ENCODE results near the gene USB1.

USB1 gene

DNA sequence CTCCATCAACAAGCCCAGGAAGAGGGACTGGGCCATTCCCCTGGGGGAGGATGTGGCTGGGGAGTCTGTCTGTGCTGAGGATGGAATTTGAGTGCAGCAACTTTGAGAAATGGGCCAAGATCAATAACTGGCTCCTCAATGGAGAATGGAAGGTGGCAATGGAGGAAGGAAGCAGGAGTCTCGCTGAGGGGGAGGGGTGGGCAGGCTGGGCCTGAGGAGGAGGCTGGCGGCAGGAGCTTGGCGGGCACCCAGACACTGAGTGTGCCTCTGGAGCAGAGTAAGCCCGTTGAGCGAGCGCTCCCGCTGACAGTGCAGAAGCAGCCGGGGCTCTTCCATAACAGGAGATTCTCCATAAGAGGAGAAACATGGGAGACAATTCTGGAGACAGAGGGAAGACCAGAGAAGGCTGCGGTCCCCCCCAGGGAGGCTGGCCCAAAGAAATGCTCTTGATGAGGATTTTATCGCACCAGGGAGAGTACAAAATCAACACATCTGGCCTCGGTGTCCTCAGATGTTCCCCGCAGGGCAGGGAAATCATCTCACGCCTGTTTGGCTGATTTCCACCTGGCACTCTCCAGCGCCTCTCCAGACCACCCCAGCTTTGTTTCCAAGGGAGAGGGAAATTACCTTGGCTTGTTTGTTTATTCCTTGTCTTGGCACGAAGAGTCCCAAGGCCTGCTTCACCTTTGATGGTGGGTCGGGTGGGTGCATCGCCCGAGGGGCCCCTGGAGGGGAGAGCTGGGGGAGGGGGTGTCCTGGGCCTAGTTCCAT is 21.6 kb downstream of the USB1 start (continued):
- TF ChIP-seq ZEB2 (tag by site-specific recombination; IDR thresholded peaks at IDR 0.05) (peak; percentile 25), ZNF394 (tag by site-specific recombination; IDR thresholded peaks at IDR 0.05; ENCODE audit: borderline replicate concordance) (no peak), KLF1 (tag by site-specific recombination; IDR thresholded peaks at IDR 0.05) (no peak), ZNF792 (tag by site-specific recombination; IDR thresholded peaks at IDR 0.05) (no peak), ZNF600 (tag by site-specific recombination; IDR thresholded peaks at IDR 0.05) (peak; percentile 78), ZNF280C (tag by site-specific recombination; IDR thresholded peaks at IDR 0.05) (no peak), PRDM1 (tag by site-specific recombination; IDR thresholded peaks at IDR 0.05) (no peak; the same call in 1 of the 2 replicates), ZNF112 (tag by site-specific recombination; IDR thresholded peaks at IDR 0.05) (no peak), ZNF654 (tag by site-specific recombination; IDR thresholded peaks at IDR 0.05; ENCODE audit: low read depth) (no peak), ZFP3 (tag by site-specific recombination; IDR thresholded peaks at IDR 0.05; ENCODE audit: low read depth) (no peak), ZNF169 (tag by site-specific recombination; IDR thresholded peaks at IDR 0.05) (no peak), GLI2 (tag by site-specific recombination; IDR thresholded peaks at IDR 0.05; ENCODE audit: borderline replicate concordance, low read depth) (no peak), ZNF426 (tag by site-specific recombination; IDR thresholded peaks at IDR 0.05) (no peak), KLF8 (tag by site-specific recombination; IDR thresholded peaks at IDR 0.05) (no peak), ZNF391 (tag by site-specific recombination; IDR thresholded peaks at IDR 0.05; ENCODE audit: borderline replicate concordance, low read depth) (no peak), ZNF747 (tag by site-specific recombination; IDR thresholded peaks at IDR 0.05) (no peak), HOXD13 (CRISPR knock-in tag; IDR thresholded peaks at IDR 0.05; ENCODE audit: borderline replicate concordance) (no peak), ZBTB20 (tag by site-specific recombination; IDR thresholded peaks at IDR 0.05) (peak; percentile 48; the same call in 1 of the 2 replicates), ZNF184 (tag by site-specific recombination; IDR thresholded peaks at IDR 0.05) (no peak), ZBTB17 (tag by site-specific recombination; IDR thresholded peaks at IDR 0.05) (peak; percentile 44), ZNF529 (tag by site-specific recombination; IDR thresholded peaks at IDR 0.05; ENCODE audit: insufficient replicate concordance) (no peak), ZFP41 (tag by site-specific recombination; IDR thresholded peaks at IDR 0.05; ENCODE audit: borderline replicate concordance) (no peak), ZXDB (tag by site-specific recombination; IDR thresholded peaks at IDR 0.05) (peak; percentile 46; the same call in 1 of the 2 replicates), BCL11A (tag by site-specific recombination; IDR thresholded peaks at IDR 0.05; ENCODE audit: low read depth) (no peak), ZNF843 (tag by site-specific recombination; IDR thresholded peaks at IDR 0.05) (0 out of 2 replicates have a peak, but pooled peaks have one; percentile 47), ZNF777 (tag by site-specific recombination; IDR thresholded peaks at IDR 0.05; ENCODE audit: borderline replicate concordance) (no peak), ZBTB8A (tag by site-specific recombination; IDR thresholded peaks at IDR 0.05) (peak; percentile 80), ZNF555 (tag by site-specific recombination; conservative IDR thresholded peaks at IDR 0.05) (no peak), ZNF366 (tag by site-specific recombination; conservative IDR thresholded peaks at IDR 0.05) (no peak), ZNF146 (tag by site-specific recombination; IDR thresholded peaks at IDR 0.05) (no peak)
- TF ChIP-seq, protein P1, sequence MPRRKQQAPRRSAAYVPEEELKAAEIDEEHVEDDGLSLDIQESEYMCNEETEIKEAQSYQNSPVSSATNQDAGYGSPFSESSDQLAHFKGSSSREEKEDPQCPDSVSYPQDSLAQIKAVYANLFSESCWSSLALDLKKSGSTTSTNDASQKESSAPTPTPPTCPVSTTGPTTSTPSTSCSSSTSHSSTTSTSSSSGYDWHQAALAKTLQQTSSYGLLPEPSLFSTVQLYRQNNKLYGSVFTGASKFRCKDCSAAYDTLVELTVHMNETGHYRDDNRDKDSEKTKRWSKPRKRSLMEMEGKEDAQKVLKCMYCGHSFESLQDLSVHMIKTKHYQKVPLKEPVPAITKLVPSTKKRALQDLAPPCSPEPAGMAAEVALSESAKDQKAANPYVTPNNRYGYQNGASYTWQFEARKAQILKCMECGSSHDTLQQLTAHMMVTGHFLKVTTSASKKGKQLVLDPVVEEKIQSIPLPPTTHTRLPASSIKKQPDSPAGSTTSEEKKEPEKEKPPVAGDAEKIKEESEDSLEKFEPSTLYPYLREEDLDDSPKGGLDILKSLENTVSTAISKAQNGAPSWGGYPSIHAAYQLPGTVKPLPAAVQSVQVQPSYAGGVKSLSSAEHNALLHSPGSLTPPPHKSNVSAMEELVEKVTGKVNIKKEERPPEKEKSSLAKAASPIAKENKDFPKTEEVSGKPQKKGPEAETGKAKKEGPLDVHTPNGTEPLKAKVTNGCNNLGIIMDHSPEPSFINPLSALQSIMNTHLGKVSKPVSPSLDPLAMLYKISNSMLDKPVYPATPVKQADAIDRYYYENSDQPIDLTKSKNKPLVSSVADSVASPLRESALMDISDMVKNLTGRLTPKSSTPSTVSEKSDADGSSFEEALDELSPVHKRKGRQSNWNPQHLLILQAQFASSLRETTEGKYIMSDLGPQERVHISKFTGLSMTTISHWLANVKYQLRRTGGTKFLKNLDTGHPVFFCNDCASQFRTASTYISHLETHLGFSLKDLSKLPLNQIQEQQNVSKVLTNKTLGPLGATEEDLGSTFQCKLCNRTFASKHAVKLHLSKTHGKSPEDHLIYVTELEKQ (tag by site-specific recombination; IDR thresholded peaks at IDR 0.05; ENCODE audit: borderline replicate concordance) = no peak
- TF ChIP-seq, protein P2, sequence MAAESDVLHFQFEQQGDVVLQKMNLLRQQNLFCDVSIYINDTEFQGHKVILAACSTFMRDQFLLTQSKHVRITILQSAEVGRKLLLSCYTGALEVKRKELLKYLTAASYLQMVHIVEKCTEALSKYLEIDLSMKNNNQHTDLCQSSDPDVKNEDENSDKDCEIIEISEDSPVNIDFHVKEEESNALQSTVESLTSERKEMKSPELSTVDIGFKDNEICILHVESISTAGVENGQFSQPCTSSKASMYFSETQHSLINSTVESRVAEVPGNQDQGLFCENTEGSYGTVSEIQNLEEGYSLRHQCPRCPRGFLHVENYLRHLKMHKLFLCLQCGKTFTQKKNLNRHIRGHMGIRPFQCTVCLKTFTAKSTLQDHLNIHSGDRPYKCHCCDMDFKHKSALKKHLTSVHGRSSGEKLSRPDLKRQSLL (tag by site-specific recombination; IDR thresholded peaks at IDR 0.05) = peak; percentile 47; the same call in 1 of the 2 replicates
- TF ChIP-seq, protein P3, sequence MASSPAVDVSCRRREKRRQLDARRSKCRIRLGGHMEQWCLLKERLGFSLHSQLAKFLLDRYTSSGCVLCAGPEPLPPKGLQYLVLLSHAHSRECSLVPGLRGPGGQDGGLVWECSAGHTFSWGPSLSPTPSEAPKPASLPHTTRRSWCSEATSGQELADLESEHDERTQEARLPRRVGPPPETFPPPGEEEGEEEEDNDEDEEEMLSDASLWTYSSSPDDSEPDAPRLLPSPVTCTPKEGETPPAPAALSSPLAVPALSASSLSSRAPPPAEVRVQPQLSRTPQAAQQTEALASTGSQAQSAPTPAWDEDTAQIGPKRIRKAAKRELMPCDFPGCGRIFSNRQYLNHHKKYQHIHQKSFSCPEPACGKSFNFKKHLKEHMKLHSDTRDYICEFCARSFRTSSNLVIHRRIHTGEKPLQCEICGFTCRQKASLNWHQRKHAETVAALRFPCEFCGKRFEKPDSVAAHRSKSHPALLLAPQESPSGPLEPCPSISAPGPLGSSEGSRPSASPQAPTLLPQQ (tag by site-specific recombination; IDR thresholded peaks at IDR 0.05) = peak; percentile 24; the same call in 1 of the 2 replicates

Measured in HEK293 (cell line).